ENCODE results near the gene FBRS. TPM values are rescaled to one million over a fixed set of nuclear protein-coding genes. Genes with fewer than 3 reads are reported as not detected.

The FBRS gene
- total RNA-seq, 1 donor from 2014 or later: 116 TPM

DNA sequence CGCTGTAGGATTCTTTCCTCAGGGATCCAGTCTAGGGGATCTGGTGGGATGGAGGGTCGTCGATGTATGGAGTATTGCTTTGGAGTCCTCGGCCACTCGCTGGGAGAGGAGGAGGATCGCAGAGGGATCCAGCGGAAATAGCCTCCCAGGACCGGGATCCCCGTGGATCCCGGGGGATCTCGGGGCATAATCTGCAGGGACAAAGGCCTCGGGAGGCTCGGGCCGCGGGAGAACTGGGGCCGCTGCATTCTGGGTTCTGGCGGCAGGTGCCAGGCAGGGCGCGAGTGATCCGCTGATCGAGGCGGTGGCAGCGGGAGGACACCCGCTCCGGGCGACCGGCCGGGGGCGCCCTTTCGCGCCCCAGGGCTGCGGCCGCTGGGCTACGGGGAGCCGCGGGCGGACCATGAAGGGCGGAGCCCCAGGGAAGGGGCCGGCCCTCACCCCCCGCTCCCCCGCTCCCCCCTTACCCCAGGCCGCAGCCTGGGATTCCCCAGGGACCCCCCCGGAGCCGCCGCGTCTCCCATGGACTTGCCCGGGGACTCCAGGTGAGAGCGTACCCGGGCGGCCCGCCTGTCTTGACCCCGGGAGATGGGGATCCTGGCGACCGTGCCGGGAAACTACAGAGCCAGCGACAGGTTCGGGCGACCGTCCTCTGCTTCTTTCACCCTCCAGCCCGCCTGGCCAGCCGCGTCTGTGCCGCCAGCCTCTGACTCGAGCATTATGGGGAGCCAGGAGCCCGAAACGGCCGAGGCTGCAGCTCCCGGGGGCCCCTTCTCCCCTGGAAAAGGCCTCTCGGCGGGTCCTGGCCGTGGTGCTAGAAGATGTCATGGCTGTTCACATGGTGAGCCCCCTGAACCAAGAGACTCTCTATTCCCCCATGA is 6.9 kb upstream of the FBRS start:
- Mint-ChIP-seq H3K4me3 (peak overlapping the region; percentile 97), H3K27me3 (ENCODE audit: insufficient read depth) (no peaks in the 10 kb centered on the region), H3K36me3 (ENCODE audit: low read depth) (peaks cover 35% of the 10 kb centered on the region), H3K4me1 (ENCODE audit: low read depth) (peaks cover 30% of the 10 kb centered on the region), H3K27ac (peak overlapping the region; percentile 98), H3K9me3 (no peaks in the 10 kb centered on the region)
- intact Hi-C loops (cut with micrococcal nuclease): loop anchor here (1.0 to 10.0 kb wide), 9 partner anchors 43 to 824 kb away; partner anchors contain the start of genes ALDOA, CDIPT, FBXL19 and PHKG2
- peak; percentile 76 for DNase-seq (ENCODE audit: low spot score)

DNA sequence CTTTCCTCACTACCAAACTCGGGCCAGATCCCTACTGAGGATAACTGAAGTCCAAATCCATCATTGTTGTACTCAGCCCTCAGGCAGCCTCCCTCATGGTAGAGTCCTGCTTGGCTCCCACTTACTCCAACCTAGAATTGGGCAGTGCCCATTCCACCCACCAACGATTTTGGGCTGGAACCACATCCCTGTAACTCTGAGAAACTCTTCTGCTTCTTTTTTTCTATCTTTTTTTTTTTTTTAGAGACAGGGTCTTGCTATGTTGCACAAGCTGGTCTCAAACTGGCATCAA is 6.3 kb upstream of the FBRS start:
- no peaks in the 10 kb centered on the region for H3K27me3 Mint-ChIP-seq (ENCODE audit: insufficient read depth)
- DNase-seq (ENCODE audit: low spot score): no peak
- peaks cover 40% of the 10 kb centered on the region for H3K36me3 Mint-ChIP-seq (ENCODE audit: low read depth)
- H3K4me1 Mint-ChIP-seq (ENCODE audit: low read depth): peaks cover 36% of the 10 kb centered on the region
- peak overlapping the region; percentile 86 for H3K27ac Mint-ChIP-seq
- intact Hi-C loops (cut with micrococcal nuclease): loop anchor here (5.0 to 10.0 kb wide), 3 partner anchors 677 to 825 kb away; partner anchors contain the start of genes CDIPT and TAOK2
- no peaks in the 10 kb centered on the region for H3K9me3 Mint-ChIP-seq
- H3K4me3 Mint-ChIP-seq: peak overlapping the region; percentile 89

DNA sequence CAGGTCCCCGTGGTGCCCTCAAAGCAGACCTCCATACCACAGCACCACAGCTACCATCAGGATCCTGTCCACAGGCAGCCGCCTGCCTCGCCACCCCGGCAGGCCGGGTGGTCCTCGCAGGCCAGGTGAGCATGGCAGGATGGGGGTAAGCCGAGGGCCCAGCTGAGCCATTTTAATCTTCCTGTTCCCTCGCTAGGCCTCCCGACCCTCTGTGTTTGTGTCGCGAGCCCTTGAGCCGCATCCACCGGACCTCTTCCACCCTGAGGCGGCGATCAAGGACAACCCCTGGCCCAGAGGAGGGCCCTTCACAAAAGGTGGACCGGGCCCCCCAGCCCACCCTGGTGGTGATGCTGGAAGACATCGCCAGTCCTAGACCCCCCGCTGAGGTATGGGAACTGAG is 5.5 kb upstream of the FBRS start:
- peaks cover 44% of the 10 kb centered on the region for H3K4me1 Mint-ChIP-seq (ENCODE audit: low read depth)
- peak overlapping the region; percentile 86 for H3K27ac Mint-ChIP-seq
- H3K4me3 Mint-ChIP-seq: peak overlapping the region; percentile 89
- DNase-seq (ENCODE audit: low spot score): no peak
- no peaks in the 10 kb centered on the region for H3K27me3 Mint-ChIP-seq (ENCODE audit: insufficient read depth)
- H3K9me3 Mint-ChIP-seq: no peaks in the 10 kb centered on the region
- intact Hi-C loops (cut with micrococcal nuclease): loop anchor here (5.0 to 10.0 kb wide), 3 partner anchors 678 to 825 kb away; partner anchors contain the start of genes CDIPT and TAOK2
- H3K36me3 Mint-ChIP-seq (ENCODE audit: low read depth): peaks cover 45% of the 10 kb centered on the region

GRCh38 chr16:30654856-30655255 is 3.4 kb upstream of the FBRS start:
- Mint-ChIP-seq H3K27ac (peak overlapping the region; percentile 61), H3K9me3 (no peaks in the 10 kb centered on the region), H3K4me1 (ENCODE audit: low read depth) (peaks cover 42% of the 10 kb centered on the region)

GRCh38 chr16:30655815-30656347 is 2.4 kb upstream of the FBRS start:
- Mint-ChIP-seq H3K4me1 (ENCODE audit: low read depth) (peaks cover 40% of the 10 kb centered on the region), H3K9me3 (no peaks in the 10 kb centered on the region), H3K27ac (peak overlapping the region; percentile 29), H3K4me3 (no peak overlapping the region), H3K36me3 (ENCODE audit: low read depth) (peaks cover 48% of the 10 kb centered on the region), H3K27me3 (ENCODE audit: insufficient read depth) (no peaks in the 10 kb centered on the region)
- no peak for DNase-seq (ENCODE audit: low spot score)
- intact Hi-C loops (cut with micrococcal nuclease): loop anchor here (5.0 to 10.0 kb wide), 3 partner anchors 681 to 849 kb away; partner anchors contain the start of genes CDIPT, MAZ and TAOK2

More at GRCh38 chr16:30654856-30655255, 3.4 kb upstream of the FBRS start:
- intact Hi-C loops (cut with micrococcal nuclease): loop anchor here (5.0 to 10.0 kb wide), 4 partner anchors 680 to 848 kb away; partner anchors contain the start of genes CDIPT, MAZ and TAOK2
- Mint-ChIP-seq H3K36me3 (ENCODE audit: low read depth) (peaks cover 46% of the 10 kb centered on the region), H3K4me3 (peak overlapping the region; percentile 30), H3K27me3 (ENCODE audit: insufficient read depth) (no peaks in the 10 kb centered on the region)
- DNase-seq (ENCODE audit: low spot score): no peak

DNA sequence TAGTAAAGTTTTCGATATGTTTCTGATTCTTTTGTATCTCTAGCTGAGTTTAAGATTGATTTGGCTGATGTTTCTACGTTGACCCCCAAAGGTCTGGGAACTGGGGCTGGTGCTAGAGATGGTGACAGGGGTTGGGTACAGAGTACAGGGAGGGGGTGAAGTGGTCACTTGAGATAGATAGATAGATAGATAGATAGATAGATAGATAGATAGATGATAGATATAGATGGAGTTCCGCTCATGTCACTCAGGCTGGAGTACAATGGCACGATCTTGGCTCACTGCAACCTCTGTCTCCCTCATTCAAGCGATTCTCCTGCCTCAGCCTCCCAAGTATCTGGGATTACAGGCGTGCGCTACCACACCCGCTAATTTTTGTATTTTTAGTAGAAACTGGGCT is 1.8 kb upstream of the FBRS start:
- H3K36me3 Mint-ChIP-seq (ENCODE audit: low read depth): peaks cover 52% of the 10 kb centered on the region
- peak overlapping the region; percentile 24 for H3K4me3 Mint-ChIP-seq
- no peak for DNase-seq (ENCODE audit: low spot score)
- peaks cover 45% of the 10 kb centered on the region for H3K4me1 Mint-ChIP-seq (ENCODE audit: low read depth)
- no peaks in the 10 kb centered on the region for H3K9me3 Mint-ChIP-seq
- intact Hi-C loops (cut with micrococcal nuclease): loop anchor here (5.0 to 10.0 kb wide), 3 partner anchors 682 to 849 kb away; partner anchors contain the start of genes CDIPT, MAZ and TAOK2
- H3K27ac Mint-ChIP-seq: peak overlapping the region; percentile 90
- no peaks in the 10 kb centered on the region for H3K27me3 Mint-ChIP-seq (ENCODE audit: insufficient read depth)

DNA sequence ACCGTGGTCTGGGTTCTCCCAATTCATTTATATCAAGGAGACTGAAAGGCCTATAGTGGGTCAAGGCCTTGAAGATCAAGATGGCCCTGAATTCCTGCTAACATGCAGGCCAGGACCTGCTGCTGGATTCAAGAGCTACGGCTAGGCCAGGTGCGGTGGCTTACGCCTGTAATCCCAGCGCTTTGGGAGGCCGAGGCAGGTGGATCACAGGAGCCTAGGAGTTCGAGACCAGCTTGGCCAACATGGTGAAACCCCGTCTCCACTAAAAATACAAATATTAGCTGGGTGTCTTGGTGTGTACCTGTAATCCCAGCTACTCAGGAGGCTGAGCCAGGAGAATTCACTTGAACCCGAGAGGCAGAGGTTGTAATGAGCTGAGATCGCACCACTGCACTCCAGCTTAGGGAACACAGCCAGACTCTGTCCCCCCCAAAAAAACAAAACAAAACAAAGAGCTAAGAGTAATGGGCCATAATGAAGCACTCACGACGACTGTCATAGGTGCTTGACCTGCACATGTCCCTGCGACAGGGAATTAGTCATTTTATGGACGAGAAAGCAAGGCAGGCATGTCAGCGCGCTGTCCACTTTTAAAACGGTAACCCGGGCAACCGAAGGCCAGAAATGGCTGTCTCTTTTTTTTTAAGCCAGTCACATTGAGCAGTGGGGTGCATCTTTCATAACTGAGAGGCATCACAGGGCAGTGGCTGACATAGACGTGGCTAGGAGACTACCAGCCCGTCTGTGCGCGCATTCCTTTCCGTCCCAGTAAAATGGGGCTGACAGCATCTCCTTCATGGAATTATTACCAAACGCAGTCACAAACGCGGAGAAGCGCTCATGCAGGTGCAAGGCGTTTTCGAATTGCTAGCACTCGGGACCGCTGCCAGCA is 1.0 kb upstream of the FBRS start:
- no peak for DNase-seq (ENCODE audit: low spot score)
- intact Hi-C loops (cut with micrococcal nuclease): loop anchor here (5.0 to 10.0 kb wide), 3 partner anchors 682 to 850 kb away; partner anchors contain the start of genes CDIPT, MAZ and TAOK2
- H3K4me1 Mint-ChIP-seq (ENCODE audit: low read depth): peaks cover 47% of the 10 kb centered on the region
- H3K27ac Mint-ChIP-seq: peak overlapping the region; percentile 90
- no peaks in the 10 kb centered on the region for H3K27me3 Mint-ChIP-seq (ENCODE audit: insufficient read depth)
- H3K4me3 Mint-ChIP-seq: peak overlapping the region; percentile 85
- no peaks in the 10 kb centered on the region for H3K9me3 Mint-ChIP-seq
- H3K36me3 Mint-ChIP-seq (ENCODE audit: low read depth): peaks cover 55% of the 10 kb centered on the region

DNA sequence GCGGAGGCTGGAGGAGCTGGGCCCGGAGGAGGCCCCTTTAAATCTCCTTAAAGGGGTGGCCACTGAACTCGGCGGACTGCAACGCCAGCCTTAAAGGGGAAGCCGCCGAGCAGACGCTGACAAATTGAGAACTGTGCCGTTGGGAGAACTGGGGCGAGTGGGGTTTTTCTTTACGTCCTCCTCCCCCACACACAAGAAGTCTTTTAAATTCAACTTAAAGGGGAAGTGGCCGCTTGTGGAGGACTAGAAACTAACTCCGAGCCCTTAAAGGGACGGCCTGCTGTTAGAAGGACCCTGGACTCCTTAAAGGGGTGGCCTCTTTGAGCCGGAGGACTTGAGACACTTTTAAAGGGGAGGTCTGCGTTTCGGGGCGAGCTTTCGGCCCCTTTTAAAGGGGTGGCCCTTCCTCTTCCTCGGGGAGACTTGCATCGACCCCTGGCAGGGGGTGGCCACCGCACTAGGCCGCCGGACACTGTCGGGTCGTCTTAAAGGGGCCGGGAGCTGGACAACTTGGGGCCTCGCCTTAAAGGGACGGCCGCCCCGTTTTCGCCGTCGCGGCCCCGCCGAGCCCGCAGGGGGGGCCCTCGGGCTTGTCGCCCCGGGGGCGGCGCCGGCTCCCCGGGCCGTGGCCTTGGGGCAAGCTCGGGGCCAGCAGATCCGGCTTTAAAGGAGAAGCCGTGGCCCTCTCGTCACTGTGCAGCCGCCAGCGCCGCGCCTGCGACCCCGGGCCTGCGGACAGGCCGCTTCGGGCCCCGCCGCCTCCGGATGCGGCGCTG is 688 bp downstream of the FBRS start:
- intact Hi-C loops (cut with micrococcal nuclease): loop anchor here (1.0 to 10.0 kb wide), 20 partner anchors 9 to 852 kb away; partner anchors contain the start of genes ALDOA, CDIPT, CFAP119 and DCTPP1
- no peak for DNase-seq (ENCODE audit: low spot score)
- H3K9me3 Mint-ChIP-seq: no peaks in the 10 kb centered on the region
- peaks cover 60% of the 10 kb centered on the region for H3K36me3 Mint-ChIP-seq (ENCODE audit: low read depth)
- H3K27ac Mint-ChIP-seq: peak overlapping the region; percentile 99
- peaks cover 51% of the 10 kb centered on the region for H3K4me1 Mint-ChIP-seq (ENCODE audit: low read depth)
- H3K4me3 Mint-ChIP-seq: peak overlapping the region; percentile 94
- no peaks in the 10 kb centered on the region for H3K27me3 Mint-ChIP-seq (ENCODE audit: insufficient read depth)

GRCh38 chr16:30659507-30660423 is 1.5 kb downstream of the FBRS start:
- H3K36me3 Mint-ChIP-seq (ENCODE audit: low read depth): peaks cover 55% of the 10 kb centered on the region
- peaks cover 51% of the 10 kb centered on the region for H3K4me1 Mint-ChIP-seq (ENCODE audit: low read depth)
- intact Hi-C loops (cut with micrococcal nuclease): loop anchor here (1.0 to 10.0 kb wide), 7 partner anchors 35 to 852 kb away; partner anchors contain the start of genes ALDOA, CDIPT, CFAP119 and MAZ
- DNase-seq (ENCODE audit: low spot score): peak; percentile 39
- H3K4me3 Mint-ChIP-seq: peak overlapping the region; percentile 94
- H3K27me3 Mint-ChIP-seq (ENCODE audit: insufficient read depth): no peaks in the 10 kb centered on the region
- H3K27ac Mint-ChIP-seq: peak overlapping the region; percentile 95
- no peaks in the 10 kb centered on the region for H3K9me3 Mint-ChIP-seq

GRCh38 chr16:30660424-30661261 is 2.4 kb downstream of the FBRS start:
- Mint-ChIP-seq H3K36me3 (ENCODE audit: low read depth) (peaks cover 54% of the 10 kb centered on the region), H3K27me3 (ENCODE audit: insufficient read depth) (no peaks in the 10 kb centered on the region), H3K4me1 (ENCODE audit: low read depth) (peaks cover 51% of the 10 kb centered on the region), H3K4me3 (peak overlapping the region; percentile 94), H3K27ac (peak overlapping the region; percentile 95), H3K9me3 (no peaks in the 10 kb centered on the region)
- DNase-seq (ENCODE audit: low spot score): peak; percentile 80
- intact Hi-C loops (cut with micrococcal nuclease): loop anchor here (1.0 kb wide), 1 partner anchor 34 kb away; no protein-coding TSS in a partner anchor

Data from activated T-helper 1 cell treated with anti-CD3 and anti-CD28 coated beads, Interleukin-12 subunit alpha, Interleukin-12 subunit beta, Interleukin-2, Interleukin-4 antibody, amounts not matched to agents 30 ng/mL and 10 ng/mL and 1 ng/mL, durations not matched to agents 14 hours and 24 hours and 36 hours (primary cell).